K562 (cell line): ENCODE results near the gene MGA. TPM values are rescaled to one million over a fixed set of nuclear protein-coding genes. Genes with fewer than 3 reads are reported as not detected.

ENCODE experiments used
- FOXM1 ChIP-seq, 2 experiments: fragments of 450-650 bp in 1 of 2; sonication (generic) in 1 of 2; formaldehyde crosslinking in 1 of 2; IDR thresholded peaks; 2 replicates each; pipeline versions ENCODE4 v1.6.1 to v1.9.0; 2017 to 2022; ENCODE audit warnings: low read depth in 2 of 2, mild to moderate bottlenecking in 2 of 2, missing genetic modification reagents in 1 of 2, moderate library complexity in 1 of 2
- GTF2A2 ChIP-seq: IDR thresholded peaks from 2 replicates; pipeline ENCODE4 v1.6.1; 2016; ENCODE audit warnings: mild to moderate bottlenecking, missing genetic modification characterization, missing compliant biosample characterization
- HDAC1 ChIP-seq, 2 experiments: fragments of 450-650 bp; IDR thresholded peaks; 2 replicates each; pipeline ENCODE4 v1.6.1; 2016 to 2017; ENCODE audit warnings: inconsistent platforms in 1 of 2, mild to moderate bottlenecking in 1 of 2, moderate library complexity in 1 of 2
- KLF13 ChIP-seq: fragments of 450-650 bp; IDR thresholded peaks from 2 replicates; pipeline ENCODE4 v1.6.1; 2016; ENCODE audit warnings: missing genetic modification characterization, low read depth, mild to moderate bottlenecking, missing compliant biosample characterization, moderate library complexity, borderline replicate concordance
- NCOR1 ChIP-seq: fragments of 450-650 bp; IDR thresholded peaks from 2 replicates; pipeline ENCODE4 v1.6.1; 2016; ENCODE audit warnings: mild to moderate bottlenecking, moderate library complexity
- PHB2 ChIP-seq: fragments of 450-650 bp; IDR thresholded peaks from 2 replicates; pipeline ENCODE4 v1.6.1; 2017; ENCODE audit warnings: low read depth
- SMC3 ChIP-seq: conservative IDR thresholded peaks from 2 replicates; pipeline ENCODE4 v1.6.1; 2011; ENCODE audit warnings: low read depth, low read length, improper control_type of control experiment; ENCODE audit not compliant: insufficient read depth
- SPI1 ChIP-seq: IDR thresholded peaks from 2 replicates; pipeline ENCODE4 v1.6.1; 2011; ENCODE audit warnings: low read depth, low read length, control low read depth, borderline replicate concordance
- SRSF1 ChIP-seq: fragments of 200-400 bp; formaldehyde crosslinking; IDR thresholded peaks from 2 replicates; pipeline ENCODE4 v1.6.1; 2017; ENCODE audit warnings: mild to moderate bottlenecking, low read depth, low read length, moderate library complexity
- TOE1 ChIP-seq, 2 experiments: fragments of 450-650 bp in 1 of 2; sonication (generic) in 1 of 2; formaldehyde crosslinking in 1 of 2; IDR thresholded peaks; 2 replicates each; pipeline versions ENCODE4 v1.7.1 to v1.8.0; 2016 to 2022; ENCODE audit warnings: borderline replicate concordance in 2 of 2, mild to moderate bottlenecking in 2 of 2, antibody characterized with exemption in 1 of 2, inconsistent platforms in 1 of 2, low read depth in 1 of 2, missing genetic modification reagents in 1 of 2, moderate library complexity in 1 of 2
- TSHZ1 ChIP-seq: fragments of 250-450 bp; sonication (Bioruptor Pico); IDR thresholded peaks from 2 replicates; pipeline ENCODE4 v1.4.0; 2020; ENCODE audit warnings: mild to moderate bottlenecking, moderate library complexity
- ZBTB5 ChIP-seq: fragments of 450-650 bp; IDR thresholded peaks from 2 replicates; pipeline ENCODE4 v1.6.1; 2017; ENCODE audit warnings: antibody characterized with exemption
- ZNF253 ChIP-seq: fragments of 250-450 bp; sonication (Bioruptor Pico); conservative IDR thresholded peaks from 2 replicates; pipeline ENCODE4 v1.6.1; 2021; ENCODE audit warnings: mild to moderate bottlenecking
- ZNF398 ChIP-seq: fragments of 250-450 bp; sonication (Bioruptor Pico); IDR thresholded peaks from 2 replicates; pipeline ENCODE4 v1.8.0; 2021; ENCODE audit warnings: moderate library complexity, mild to moderate bottlenecking, inconsistent platforms
- polyA plus RNA-seq, 8 experiments: library from polyadenylated mRNA; depleted of rRNA in 4 of 8; stranded (reverse) in 5 of 8; unstranded in 3 of 8; fragments of >200 nt; fragmentation: Nextera tagmentation in 2 of 8; fragmentation: Illumina TruSeq in 1 of 8; extraction: Ambion mirVana in 2 of 8; extraction: Trizol in 1 of 8; gene quantifications; 2 replicates each; pipeline versions ENCODE4 v1.2.1 to v1.2.3, GENCODE V29; 2011 to 2014; ENCODE audit warnings: inconsistent platforms in 1 of 8, missing spikeins in 1 of 8
- total RNA-seq, 7 experiments: library from RNA; depleted of rRNA in 6 of 7; stranded (reverse); fragments of >200 nt in 6 of 7; fragmentation: Illumina TruSeq in 2 of 7; extraction: Trizol in 2 of 7; gene quantifications; 2 replicates each; pipeline versions ENCODE4 v1.2.1 to v1.2.3, GENCODE V29; 2011 to 2021; ENCODE audit warnings: low replicate concordance in 1 of 7
- TF ChIP-seq, protein P1 (sequence below): fragments of 450-650 bp; IDR thresholded peaks from 2 replicates; pipeline ENCODE4 v1.6.1; 2014; ENCODE audit warnings: low read depth, mild to moderate bottlenecking, moderate library complexity, borderline replicate concordance
- TF ChIP-seq, protein P2 (sequence below): fragments of 250-450 bp; sonication (Bioruptor Pico); IDR thresholded peaks from 2 replicates; pipeline ENCODE4 v1.5.1; 2021; ENCODE audit warnings: mild to moderate bottlenecking

The MGA gene
- total and polyA plus RNA-seq, 9 of the 15 experiments (the other 6 are each of a cell fraction or from before 2014, with no cell fraction given), result 4.7 to 56.1 (median 21.1) TPM

GRCh38 chr15:41790169-41790568 lies 130.0 kb downstream of the MGA start (continued):
- TF ChIP-seq TSHZ1 (CRISPR knock-in tag), result no peak
- TF ChIP-seq, protein P1, sequence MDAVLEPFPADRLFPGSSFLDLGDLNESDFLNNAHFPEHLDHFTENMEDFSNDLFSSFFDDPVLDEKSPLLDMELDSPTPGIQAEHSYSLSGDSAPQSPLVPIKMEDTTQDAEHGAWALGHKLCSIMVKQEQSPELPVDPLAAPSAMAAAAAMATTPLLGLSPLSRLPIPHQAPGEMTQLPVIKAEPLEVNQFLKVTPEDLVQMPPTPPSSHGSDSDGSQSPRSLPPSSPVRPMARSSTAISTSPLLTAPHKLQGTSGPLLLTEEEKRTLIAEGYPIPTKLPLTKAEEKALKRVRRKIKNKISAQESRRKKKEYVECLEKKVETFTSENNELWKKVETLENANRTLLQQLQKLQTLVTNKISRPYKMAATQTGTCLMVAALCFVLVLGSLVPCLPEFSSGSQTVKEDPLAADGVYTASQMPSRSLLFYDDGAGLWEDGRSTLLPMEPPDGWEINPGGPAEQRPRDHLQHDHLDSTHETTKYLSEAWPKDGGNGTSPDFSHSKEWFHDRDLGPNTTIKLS, result no peak
- TF ChIP-seq FOXM1 (IDR thresholded peaks at IDR 0.05; ENCODE audit: low read depth), result peak; percentile 45; the same call in 1 of the 2 replicates
- no peak for TF ChIP-seq FOXM1 (CRISPR knock-in tag; IDR thresholded peaks at IDR 0.05; ENCODE audit: low read depth)
- TF ChIP-seq SPI1, result peak; percentile 55; the same call in 1 of the 2 replicates
- 0 out of 4 replicates have a peak, but pooled peaks of 1 of the 2 experiments have one; percentile 38 for TF ChIP-seq HDAC1 (IDR thresholded peaks at IDR 0.05)
- TF ChIP-seq SRSF1, result no peak
- TF ChIP-seq ZNF253, result no peak
- no peak for TF ChIP-seq KLF13
- no peak for TF ChIP-seq SMC3
- TF ChIP-seq NCOR1, result peak; percentile 15; the same call in 1 of the 2 replicates
- no peak for TF ChIP-seq GTF2A2 (tag)
- TF ChIP-seq, protein P2, sequence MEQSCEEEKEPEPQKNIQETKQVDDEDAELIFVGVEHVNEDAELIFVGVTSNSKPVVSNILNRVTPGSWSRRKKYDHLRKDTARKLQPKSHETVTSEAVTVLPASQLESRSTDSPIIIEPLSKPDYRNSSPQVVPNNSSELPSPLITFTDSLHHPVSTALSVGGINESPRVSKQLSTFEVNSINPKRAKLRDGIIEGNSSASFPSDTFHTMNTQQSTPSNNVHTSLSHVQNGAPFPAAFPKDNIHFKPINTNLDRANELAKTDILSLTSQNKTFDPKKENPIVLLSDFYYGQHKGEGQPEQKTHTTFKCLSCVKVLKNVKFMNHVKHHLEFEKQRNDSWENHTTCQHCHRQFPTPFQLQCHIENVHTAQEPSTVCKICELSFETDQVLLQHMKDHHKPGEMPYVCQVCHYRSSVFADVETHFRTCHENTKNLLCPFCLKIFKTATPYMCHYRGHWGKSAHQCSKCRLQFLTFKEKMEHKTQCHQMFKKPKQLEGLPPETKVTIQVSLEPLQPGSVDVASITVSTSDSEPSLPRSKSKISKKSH (CRISPR knock-in tag), result no peak
- TF ChIP-seq TOE1 (IDR thresholded peaks at IDR 0.05; ENCODE audit: borderline replicate concordance), result no peak
- TF ChIP-seq TOE1 (CRISPR knock-in tag; IDR thresholded peaks at IDR 0.05; ENCODE audit: borderline replicate concordance, low read depth), result no peak
- TF ChIP-seq ZNF398 (CRISPR knock-in tag), result no peak
- TF ChIP-seq ZBTB5, result no peak
- TF ChIP-seq PHB2, result no peak
